H1 (cell line): Measurements from ENCODE around the gene PRR16. TPM values are rescaled to one million over a fixed set of nuclear protein-coding genes. Genes with fewer than 3 reads are reported as not detected.

Source experiments
- ATF2 ChIP-seq: IDR thresholded peaks from 2 replicates; pipeline ENCODE4 v1.6.1; 2012; ENCODE audit warnings: low read length, inconsistent platforms
- TBP ChIP-seq: IDR thresholded peaks from 2 replicates; pipeline ENCODE4 v1.6.1; 2011; ENCODE audit warnings: low read depth, low read length, improper control_type of control experiment
- TEAD4 ChIP-seq: IDR thresholded peaks from 2 replicates; pipeline ENCODE4 v1.6.1; 2012; ENCODE audit warnings: low read depth, low read length, inconsistent platforms, mixed read lengths
- polyA plus RNA-seq, 7 experiments: library from polyadenylated mRNA; depleted of rRNA in 3 of 7; stranded (reverse) in 5 of 7; unstranded in 2 of 7; fragments of >200 nt in 5 of 7; fragments of 200-250 nt in 2 of 7; gene quantifications; 1 replicate in 5 of 7; 2 replicates in 1 of 7; 4 replicates in 1 of 7; pipeline versions ENCODE4 v1.2.1 to v1.2.3, GENCODE V29; 2011 to 2013; ENCODE audit warnings: missing spikeins in 2 of 7, mixed read lengths in 2 of 7
- total RNA-seq: library from RNA; stranded (reverse); fragmentation: NEBNext Ultra II Directional; extraction: Animal tissue kit (Norgen Biotek cat#: 25700); gene quantifications from 2 replicates; pipeline ENCODE4 v1.2.1, GENCODE V29; 2021

The PRR16 gene
- total and polyA plus RNA-seq, 2 of the 8 experiments (the other 6 are each of a cell fraction or from before 2014, with no cell fraction given): 0.73 to 1.6 TPM

GRCh38 chr5:120456006-120456405, 8.1 kb upstream of the PRR16 start (continued):
- TF ChIP-seq ATF2: no peak
- TF ChIP-seq TBP: no peak
- TF ChIP-seq TEAD4: no peak
- TF ChIP-seq, all 59 proteins: peak for 0
